Measurements from ENCODE around the gene ZNF346.
A peak's percentile ranks its signal among the peaks of the same experiment; 100 is the strongest.
"Not testable (repeated sequence)": the region's sequence is repeated elsewhere in the genome, so short reads cannot be mapped to it uniquely, and the experiment has no call there.

ZNF346 gene, protein sequence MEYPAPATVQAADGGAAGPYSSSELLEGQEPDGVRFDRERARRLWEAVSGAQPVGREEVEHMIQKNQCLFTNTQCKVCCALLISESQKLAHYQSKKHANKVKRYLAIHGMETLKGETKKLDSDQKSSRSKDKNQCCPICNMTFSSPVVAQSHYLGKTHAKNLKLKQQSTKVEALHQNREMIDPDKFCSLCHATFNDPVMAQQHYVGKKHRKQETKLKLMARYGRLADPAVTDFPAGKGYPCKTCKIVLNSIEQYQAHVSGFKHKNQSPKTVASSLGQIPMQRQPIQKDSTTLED

GRCh38 chr5:177022386-177023302 lies at the start of gene ZNF346:
Gene ZNF346, plus strand, starts transcription at chr5:177022696. Its CDS starts 43 bp downstream, at chr5:177022739.
- Histone ChIP-seq H3K27me3 (ENCODE audit: low read depth) (no peaks in the 10 kb centered on the region), H3K36me3 (replicated peaks) (peaks cover 11% of the 10 kb centered on the region), H3K4me1 (peaks cover 9% of the 10 kb centered on the region), H3K4me3 (peak within 1 kb of the TSS; percentile 92), H3K9me3 (no peaks in the 10 kb centered on the region)
- DNase-seq (ENCODE audit: low spot score in 2 of 2) = peak; percentile 86 to 97
- in situ Hi-C loops (cut with MboI; ENCODE audit: low sequenced_read_pairs) = no loop called here

DNA sequence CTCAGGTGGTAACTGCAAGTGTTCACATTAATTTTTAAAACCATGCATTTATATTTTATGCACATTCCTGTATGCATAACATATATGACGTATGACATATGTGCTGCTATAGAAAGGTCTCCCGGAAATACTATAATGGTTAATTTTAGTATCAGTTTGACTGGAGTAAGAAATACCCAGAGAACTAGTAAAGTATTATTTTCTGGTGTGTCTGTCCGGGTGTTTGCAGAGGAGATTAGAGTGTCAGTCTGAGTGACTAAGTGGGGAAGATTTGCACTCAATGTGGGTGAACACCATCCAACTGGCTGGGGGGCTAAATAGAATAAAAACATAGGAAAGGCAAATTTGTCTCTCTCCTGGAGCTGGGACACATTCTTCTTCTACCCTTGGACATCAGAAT lies 42.8 kb upstream of the ZNF346 start:
- in situ Hi-C loops (cut with MboI; ENCODE audit: low sequenced_read_pairs) = no loop called here
- peaks cover 41% of the 10 kb centered on the region for H3K36me3 ChIP-seq (replicated peaks)

DNA sequence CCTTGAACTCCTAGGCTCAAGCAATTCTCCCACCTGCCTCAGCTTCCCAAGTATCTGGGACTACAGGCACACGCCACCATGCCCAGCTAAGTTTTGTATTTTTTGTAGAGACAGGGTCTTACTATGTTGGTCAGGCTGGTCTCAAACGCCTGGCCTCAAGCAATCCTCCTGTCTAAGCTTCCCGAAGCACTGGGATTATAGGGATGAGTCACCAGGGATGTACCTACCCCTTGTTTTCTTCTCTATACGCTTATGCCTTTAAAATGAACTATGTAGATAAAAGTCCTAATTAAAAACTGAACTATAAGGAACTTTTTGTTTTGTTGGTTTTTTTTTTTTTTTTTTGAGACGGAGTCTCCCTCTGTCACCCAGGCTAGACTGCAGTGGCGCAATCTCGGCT lies 41.7 kb upstream of the ZNF346 start:
- in situ Hi-C loops (cut with MboI; ENCODE audit: low sequenced_read_pairs) = no loop called here
- peaks cover 31% of the 10 kb centered on the region for H3K36me3 ChIP-seq (replicated peaks)

More for the DNA sequence above, 42.8 kb upstream of the ZNF346 start:
- Histone ChIP-seq H3K9me3 (no peaks in the 10 kb centered on the region), H3K4me3 (no peak overlapping the region), H3K4me1 (no peaks in the 10 kb centered on the region), H3K27me3 (ENCODE audit: low read depth) (no peaks in the 10 kb centered on the region)
- no peak for DNase-seq (ENCODE audit: low spot score in 2 of 2)

DNA sequence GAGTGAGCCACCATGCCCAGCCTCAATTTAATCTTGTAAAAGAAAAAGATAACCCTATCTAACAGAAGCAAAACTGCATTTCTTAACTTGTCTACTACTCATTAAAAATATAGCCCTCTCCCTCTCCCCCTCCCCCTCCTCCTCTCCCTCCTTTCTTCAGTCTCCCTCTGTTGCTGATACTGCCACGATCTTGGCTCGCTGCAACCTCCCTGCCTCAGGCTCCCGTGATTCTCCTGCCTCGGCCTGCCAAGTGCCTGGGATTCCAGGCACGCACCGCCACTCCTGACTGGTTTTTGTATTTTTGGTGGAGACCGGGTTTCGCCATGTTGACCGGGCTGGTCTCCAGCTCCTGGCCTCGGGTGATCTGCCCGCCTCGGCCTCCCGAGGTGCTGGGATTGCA lies 39.4 kb upstream of the ZNF346 start:
- H3K4me1 ChIP-seq; H3K9me3 ChIP-seq; H3K4me3 ChIP-seq; DNase-seq (ENCODE audit: low spot score in 2 of 2); in situ Hi-C loops (cut with MboI; ENCODE audit: low sequenced_read_pairs); H3K27me3 ChIP-seq (ENCODE audit: low read depth): not testable (repeated sequence)
- H3K36me3 ChIP-seq (replicated peaks) = peaks cover 31% of the 10 kb centered on the region

More for the DNA sequence above, 41.7 kb upstream of the ZNF346 start:
- 0 out of 2 replicates have a peak, but pooled peaks cover 2% of the 10 kb centered on the region for H3K9me3 ChIP-seq
- DNase-seq (ENCODE audit: low spot score in 2 of 2) = no peak
- no peaks in the 10 kb centered on the region for H3K27me3 ChIP-seq (ENCODE audit: low read depth)
- no peak overlapping the region for H3K4me3 ChIP-seq
- no peaks in the 10 kb centered on the region for H3K4me1 ChIP-seq

DNA sequence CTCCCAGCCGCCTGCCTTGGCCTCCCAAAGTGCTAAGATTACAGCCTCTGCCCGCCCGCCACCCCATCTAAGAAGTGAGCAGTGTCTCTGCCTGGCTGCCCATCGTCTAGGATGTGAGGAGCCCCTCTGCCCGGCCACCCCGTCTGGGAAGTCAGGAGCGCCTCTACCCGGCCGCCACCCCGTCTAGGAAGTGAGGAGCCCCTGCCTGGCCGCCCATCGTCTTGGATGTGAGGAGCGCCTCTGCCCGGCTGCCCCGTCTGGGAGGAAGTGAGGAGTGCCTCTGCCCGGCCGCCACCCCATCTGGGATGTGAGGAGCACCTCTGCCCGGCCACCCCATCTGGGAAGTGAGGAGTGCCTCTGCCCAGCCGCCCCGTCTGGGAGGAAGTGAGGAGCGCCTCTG lies 38.9 kb upstream of the ZNF346 start:
- H3K27me3 ChIP-seq (ENCODE audit: low read depth); H3K9me3 ChIP-seq; H3K4me3 ChIP-seq; H3K4me1 ChIP-seq; in situ Hi-C loops (cut with MboI; ENCODE audit: low sequenced_read_pairs); DNase-seq (ENCODE audit: low spot score in 2 of 2): not testable (repeated sequence)
- peaks cover 31% of the 10 kb centered on the region for H3K36me3 ChIP-seq (replicated peaks)

- H3K4me3 ChIP-seq; in situ Hi-C loops (cut with MboI; ENCODE audit: low sequenced_read_pairs); H3K4me1 ChIP-seq; H3K27me3 ChIP-seq (ENCODE audit: low read depth); DNase-seq (ENCODE audit: low spot score in 2 of 2); H3K9me3 ChIP-seq: not testable (repeated sequence)
- H3K36me3 ChIP-seq (replicated peaks) = peaks cover 26% of the 10 kb centered on the region
Observed at GRCh38 chr5:176984176-176984575, 38.3 kb upstream of the ZNF346 start.

- Histone ChIP-seq H3K4me3 (no peak overlapping the region), H3K27me3 (ENCODE audit: low read depth) (no peaks in the 10 kb centered on the region), H3K36me3 (replicated peaks) (peaks cover 17% of the 10 kb centered on the region), H3K4me1 (no peaks in the 10 kb centered on the region), H3K9me3 (peaks cover 3% of the 10 kb centered on the region; the same call in 1 of the 2 replicates)
- in situ Hi-C loops (cut with MboI; ENCODE audit: low sequenced_read_pairs) = no loop called here
- DNase-seq (ENCODE audit: low spot score in 2 of 2) = no peak
Observed at GRCh38 chr5:176985516-176985915, 37.0 kb upstream of the ZNF346 start.

DNA sequence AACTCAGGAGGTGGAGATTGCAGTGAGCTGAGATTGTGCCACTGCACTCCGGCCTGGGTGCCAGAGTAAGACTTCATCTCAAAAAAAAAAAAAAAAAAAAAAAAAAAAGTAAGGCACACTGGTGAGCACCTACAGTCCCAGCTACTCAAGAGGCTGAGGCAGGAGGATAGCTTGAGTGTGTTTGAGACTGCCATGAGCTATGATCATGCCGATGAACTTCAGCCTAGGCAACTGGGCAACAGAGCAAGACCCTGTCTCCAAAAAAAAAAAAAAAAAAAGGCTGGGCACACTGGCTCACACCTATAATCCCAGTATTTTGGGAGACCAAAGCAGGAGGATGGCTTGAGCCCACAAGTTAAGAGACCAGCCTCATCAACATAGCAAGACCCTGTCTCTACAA lies 36.2 kb upstream of the ZNF346 start:
- peaks cover 16% of the 10 kb centered on the region for H3K36me3 ChIP-seq (replicated peaks)
- H3K4me3 ChIP-seq = no peak overlapping the region
- H3K4me1 ChIP-seq = no peaks in the 10 kb centered on the region
- in situ Hi-C loops (cut with MboI; ENCODE audit: low sequenced_read_pairs) = no loop called here
- no peaks in the 10 kb centered on the region for H3K27me3 ChIP-seq (ENCODE audit: low read depth)
- H3K9me3 ChIP-seq = peaks cover 3% of the 10 kb centered on the region; the same call in 1 of the 2 replicates
- no peak for DNase-seq (ENCODE audit: low spot score in 2 of 2)

- in situ Hi-C loops (cut with MboI; ENCODE audit: low sequenced_read_pairs) = no loop called here
- Histone ChIP-seq H3K9me3 (peaks cover 3% of the 10 kb centered on the region; the same call in 1 of the 2 replicates), H3K4me1 (no peaks in the 10 kb centered on the region)
Observed at GRCh38 chr5:176987583-176987982, 34.9 kb upstream of the ZNF346 start.

GRCh38 chr5:176993081-176993480 lies 29.4 kb upstream of the ZNF346 start:
- H3K4me3 ChIP-seq; H3K9me3 ChIP-seq; H3K4me1 ChIP-seq; DNase-seq (ENCODE audit: low spot score in 2 of 2); H3K36me3 ChIP-seq (replicated peaks); H3K27me3 ChIP-seq (ENCODE audit: low read depth); in situ Hi-C loops (cut with MboI; ENCODE audit: low sequenced_read_pairs): not testable (repeated sequence)

More at GRCh38 chr5:176987583-176987982, 34.9 kb upstream of the ZNF346 start:
- no peak for DNase-seq (ENCODE audit: low spot score in 2 of 2)
- H3K36me3 ChIP-seq (replicated peaks) = peaks cover 4% of the 10 kb centered on the region
- H3K4me3 ChIP-seq = no peak overlapping the region
- no peaks in the 10 kb centered on the region for H3K27me3 ChIP-seq (ENCODE audit: low read depth)

DNA sequence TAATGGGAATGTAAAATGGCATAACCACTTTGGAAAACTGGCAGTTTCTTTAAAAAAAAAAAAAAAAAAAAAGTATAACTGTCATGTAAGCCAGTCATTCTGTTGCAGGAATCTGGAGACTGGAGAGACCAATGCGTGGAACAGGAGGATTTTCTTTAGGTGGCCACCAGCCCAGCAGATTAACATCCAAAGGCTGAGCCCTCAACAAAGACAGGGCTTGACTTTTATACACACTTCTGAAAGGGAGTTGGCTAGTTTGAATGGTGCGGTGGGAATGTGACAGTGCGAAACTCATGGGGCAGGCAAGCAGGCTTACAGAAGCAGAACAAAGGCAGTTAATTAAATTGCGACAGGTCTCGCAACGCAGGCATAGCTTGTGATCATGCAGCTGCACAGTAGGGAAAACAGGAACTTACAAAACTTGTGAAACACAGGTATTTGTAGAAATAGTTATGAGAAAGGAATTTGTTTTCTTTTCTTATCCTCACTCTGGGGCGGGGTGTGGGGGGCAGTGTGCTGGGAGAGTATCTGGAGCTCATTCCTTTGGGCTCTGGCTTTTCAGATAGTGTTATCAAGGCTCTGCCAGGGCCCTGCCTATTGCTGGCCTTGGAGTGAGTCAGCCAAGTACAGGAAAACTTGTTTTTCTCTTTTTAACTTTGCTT lies 27.9 kb upstream of the ZNF346 start:
- DNase-seq (ENCODE audit: low spot score in 2 of 2) = no peak
- no peaks in the 10 kb centered on the region for H3K36me3 ChIP-seq (replicated peaks)
- in situ Hi-C loops (cut with MboI; ENCODE audit: low sequenced_read_pairs) = no loop called here
- no peaks in the 10 kb centered on the region for H3K4me1 ChIP-seq
- H3K4me3 ChIP-seq = no peak overlapping the region
- no peaks in the 10 kb centered on the region for H3K27me3 ChIP-seq (ENCODE audit: low read depth)
- H3K9me3 ChIP-seq = peaks cover 4% of the 10 kb centered on the region; the same call in 1 of the 2 replicates

GRCh38 chr5:176995122-176995490 lies 27.4 kb upstream of the ZNF346 start:
- DNase-seq (ENCODE audit: low spot score in 2 of 2) = no peak
- no peaks in the 10 kb centered on the region for H3K4me1 ChIP-seq
- no peaks in the 10 kb centered on the region for H3K27me3 ChIP-seq (ENCODE audit: low read depth)
- in situ Hi-C loops (cut with MboI; ENCODE audit: low sequenced_read_pairs) = no loop called here
- no peaks in the 10 kb centered on the region for H3K36me3 ChIP-seq (replicated peaks)
- H3K4me3 ChIP-seq = no peak overlapping the region
- H3K9me3 ChIP-seq = peaks cover 4% of the 10 kb centered on the region; the same call in 1 of the 2 replicates

DNA sequence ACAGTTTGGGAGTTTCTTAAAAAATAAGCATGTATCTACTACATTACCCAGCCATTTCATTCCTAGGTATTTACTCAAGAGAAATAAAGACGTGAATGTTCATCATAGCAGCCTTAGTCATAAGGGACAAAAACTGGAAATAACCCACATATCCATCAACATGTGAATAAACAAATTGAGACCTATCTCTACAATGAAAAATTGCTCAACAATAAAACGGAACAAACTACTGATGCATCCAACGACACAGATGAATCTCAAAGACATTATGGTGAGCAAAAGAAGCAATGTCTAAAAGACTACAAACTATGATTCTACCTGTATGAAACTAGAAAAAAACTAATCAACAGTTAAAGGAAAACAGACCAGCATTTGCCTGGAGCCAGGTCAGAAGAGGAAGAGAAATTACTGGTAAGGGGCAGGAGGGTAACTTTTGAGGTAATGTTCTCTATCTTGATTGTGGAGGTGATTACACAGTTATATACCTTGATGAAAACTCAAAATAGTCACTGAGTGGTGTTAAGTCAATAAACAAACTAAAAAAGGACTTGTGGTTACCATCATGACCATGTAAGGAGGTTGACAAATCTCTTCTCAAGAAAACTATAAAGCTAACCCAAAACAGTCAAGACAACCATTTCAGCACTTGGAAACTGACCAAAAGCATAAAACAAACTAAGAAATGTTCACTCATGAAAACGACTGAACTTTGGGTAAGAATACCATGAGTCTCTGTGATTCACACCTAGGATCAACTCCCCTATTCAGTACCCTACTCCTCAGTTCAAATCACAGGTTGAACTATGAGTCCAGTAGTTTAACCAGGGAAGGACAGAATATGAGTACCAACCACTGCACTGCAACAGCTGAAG lies 26.4 kb upstream of the ZNF346 start:
- no peaks in the 10 kb centered on the region for H3K4me1 ChIP-seq
- H3K36me3 ChIP-seq (replicated peaks) = no peaks in the 10 kb centered on the region
- in situ Hi-C loops (cut with MboI; ENCODE audit: low sequenced_read_pairs) = no loop called here
- DNase-seq (ENCODE audit: low spot score in 2 of 2) = no peak
- H3K27me3 ChIP-seq (ENCODE audit: low read depth) = no peaks in the 10 kb centered on the region
- H3K9me3 ChIP-seq = peaks cover 4% of the 10 kb centered on the region; the same call in 1 of the 2 replicates
- no peak overlapping the region for H3K4me3 ChIP-seq
